ENCODE data around the gene MECP2.
A peak's percentile ranks its signal among the peaks of the same experiment; 100 is the strongest.
"Not testable (repeated sequence)": the region's sequence is repeated elsewhere in the genome, so short reads cannot be mapped to it uniquely, and the experiment has no call there.

The MECP2 gene

GRCh38 chrX:154097589-154098541, at the start of gene MECP2:
Gene MECP2 (minus strand): TSS chrX:154097717.
- peak; percentile 88 for DNase-seq (ENCODE audit: low read depth)

GRCh38 chrX:154144010-154144409, 46.5 kb upstream of the MECP2 start, which contains the start of gene OPN1LW:
Gene OPN1LW (plus strand): TSS chrX:154144243. CDS start chrX:154144284, 41 bp downstream.
- DNase-seq (ENCODE audit: low read depth): not testable (repeated sequence)

- DNase-seq (ENCODE audit: low read depth): no peak
These were observed 45.6 kb upstream of the MECP2 start for GRCh38 chrX:154142950-154143745.

- no peak for DNase-seq (ENCODE audit: low read depth)
These were observed 44.9 kb upstream of the MECP2 start for GRCh38 chrX:154142386-154142785.

GRCh38 chrX:154140742-154141141, 43.2 kb upstream of the MECP2 start:
- no peak for DNase-seq (ENCODE audit: low read depth)

- no peak for DNase-seq (ENCODE audit: low read depth)
These were observed 42.7 kb upstream of the MECP2 start for GRCh38 chrX:154140206-154140605.

GRCh38 chrX:154138857-154139256, 41.3 kb upstream of the MECP2 start:
- no peak for DNase-seq (ENCODE audit: low read depth)

- DNase-seq (ENCODE audit: low read depth): peak; percentile 30
These were observed 39.2 kb upstream of the MECP2 start for GRCh38 chrX:154136627-154137161.

GRCh38 chrX:154135458-154136229, 38.1 kb upstream of the MECP2 start:
- no peak for DNase-seq (ENCODE audit: low read depth)

- DNase-seq (ENCODE audit: low read depth): no peak
These were observed 34.8 kb upstream of the MECP2 start for GRCh38 chrX:154132366-154132765.

GRCh38 chrX:154131955-154132354, 34.4 kb upstream of the MECP2 start:
- no peak for DNase-seq (ENCODE audit: low read depth)

GRCh38 chrX:154126101-154126500, 28.6 kb upstream of the MECP2 start:
- no peak for DNase-seq (ENCODE audit: low read depth)

- DNase-seq (ENCODE audit: low read depth): no peak
These were observed 28.0 kb upstream of the MECP2 start for GRCh38 chrX:154125391-154126040.

- DNase-seq (ENCODE audit: low read depth): peak; percentile 17
These were observed 26.0 kb upstream of the MECP2 start for GRCh38 chrX:154123241-154124219.

- DNase-seq (ENCODE audit: low read depth): no peak
These were observed 24.4 kb upstream of the MECP2 start for GRCh38 chrX:154121961-154122360.

- no peak for DNase-seq (ENCODE audit: low read depth)
These were observed 23.7 kb upstream of the MECP2 start for GRCh38 chrX:154121207-154121606.

- no peak for DNase-seq (ENCODE audit: low read depth)
These were observed 23.1 kb upstream of the MECP2 start for GRCh38 chrX:154120567-154120966.

- DNase-seq (ENCODE audit: low read depth): no peak
These were observed 20.0 kb upstream of the MECP2 start for GRCh38 chrX:154117566-154117965.

GRCh38 chrX:154116426-154117211, 19.1 kb upstream of the MECP2 start:
- DNase-seq (ENCODE audit: low read depth): no peak
